ENCODE measurements around the gene RHOD. TPM values are rescaled to one million over a fixed set of nuclear protein-coding genes. Genes with fewer than 3 reads are reported as not detected.

The RHOD gene
- total RNA-seq, 1 donor from 2014 or later: 19.5 TPM

DNA sequence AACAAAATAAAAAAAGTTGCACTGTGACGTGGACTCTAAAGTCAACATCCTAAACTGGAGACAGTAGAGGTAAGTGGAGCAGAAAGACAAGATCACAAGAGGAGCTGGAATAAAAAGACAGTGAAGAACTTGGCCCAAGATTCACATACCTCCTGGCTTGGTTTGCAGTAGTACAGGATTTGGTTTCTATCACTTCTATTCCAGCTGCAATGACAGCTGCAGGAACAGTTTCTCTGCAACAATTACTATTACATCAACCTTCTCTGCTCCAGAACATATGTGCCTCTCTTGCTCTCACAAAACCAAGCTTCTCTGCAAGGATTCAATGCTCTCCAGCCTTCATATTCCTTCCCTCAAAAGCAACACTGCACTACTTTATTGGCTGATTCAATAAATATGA, 54.6 kb downstream of the RHOD start:
- no peak for DNase-seq (ENCODE audit: low spot score in 2 of 2, unreplicated experiment in 2 of 2)
- H3K4me1 Mint-ChIP-seq: peaks cover 5% of the 10 kb centered on the region
- no peaks in the 10 kb centered on the region for H3K27me3 Mint-ChIP-seq (ENCODE audit: low read depth)
- no peak overlapping the region for H3K4me3 Mint-ChIP-seq
- TF ChIP-seq, protein P1, sequence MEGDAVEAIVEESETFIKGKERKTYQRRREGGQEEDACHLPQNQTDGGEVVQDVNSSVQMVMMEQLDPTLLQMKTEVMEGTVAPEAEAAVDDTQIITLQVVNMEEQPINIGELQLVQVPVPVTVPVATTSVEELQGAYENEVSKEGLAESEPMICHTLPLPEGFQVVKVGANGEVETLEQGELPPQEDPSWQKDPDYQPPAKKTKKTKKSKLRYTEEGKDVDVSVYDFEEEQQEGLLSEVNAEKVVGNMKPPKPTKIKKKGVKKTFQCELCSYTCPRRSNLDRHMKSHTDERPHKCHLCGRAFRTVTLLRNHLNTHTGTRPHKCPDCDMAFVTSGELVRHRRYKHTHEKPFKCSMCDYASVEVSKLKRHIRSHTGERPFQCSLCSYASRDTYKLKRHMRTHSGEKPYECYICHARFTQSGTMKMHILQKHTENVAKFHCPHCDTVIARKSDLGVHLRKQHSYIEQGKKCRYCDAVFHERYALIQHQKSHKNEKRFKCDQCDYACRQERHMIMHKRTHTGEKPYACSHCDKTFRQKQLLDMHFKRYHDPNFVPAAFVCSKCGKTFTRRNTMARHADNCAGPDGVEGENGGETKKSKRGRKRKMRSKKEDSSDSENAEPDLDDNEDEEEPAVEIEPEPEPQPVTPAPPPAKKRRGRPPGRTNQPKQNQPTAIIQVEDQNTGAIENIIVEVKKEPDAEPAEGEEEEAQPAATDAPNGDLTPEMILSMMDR (IDR thresholded peaks at IDR 0.05; ENCODE audit: unreplicated experiment): no peak
- no peak overlapping the region for H3K27ac Mint-ChIP-seq
- H3K36me3 Mint-ChIP-seq: no peaks in the 10 kb centered on the region
- no peaks in the 10 kb centered on the region for H3K9me3 Mint-ChIP-seq

DNA sequence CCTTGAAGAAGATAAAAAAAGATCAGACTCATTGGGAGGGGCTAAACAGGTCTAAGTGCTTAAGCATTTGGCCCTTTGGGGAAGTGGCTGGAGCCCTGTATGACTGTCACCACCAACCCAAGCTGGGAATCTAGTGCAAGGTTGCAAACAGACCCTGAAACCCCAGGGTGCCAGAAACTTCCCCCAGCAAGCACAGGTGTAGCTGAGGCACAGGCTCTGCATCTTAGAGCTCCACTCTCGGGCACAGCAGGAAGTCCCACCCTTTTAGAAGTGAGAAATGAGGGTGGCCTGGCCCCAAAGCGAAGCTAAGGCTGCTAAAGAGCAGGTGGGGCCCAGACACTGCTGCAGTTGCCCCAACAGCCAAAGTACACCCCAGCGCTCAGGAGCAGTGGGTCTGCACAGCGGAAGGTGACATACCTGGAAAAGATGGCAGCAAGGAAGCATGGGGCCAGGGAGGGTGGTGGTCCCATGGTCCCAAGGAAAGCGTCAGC, 56.6 kb downstream of the RHOD start:
- TF ChIP-seq, protein P1 (IDR thresholded peaks at IDR 0.05; ENCODE audit: unreplicated experiment): no peak
- H3K4me3 Mint-ChIP-seq: no peak overlapping the region
- no peaks in the 10 kb centered on the region for H3K36me3 Mint-ChIP-seq
- H3K27me3 Mint-ChIP-seq (ENCODE audit: low read depth): no peaks in the 10 kb centered on the region
- H3K4me1 Mint-ChIP-seq: peaks cover 16% of the 10 kb centered on the region
- H3K9me3 Mint-ChIP-seq: no peaks in the 10 kb centered on the region
- H3K27ac Mint-ChIP-seq: no peak overlapping the region
- no peak for DNase-seq (ENCODE audit: low spot score in 2 of 2, unreplicated experiment in 2 of 2)

GRCh38 chr11:67114275-67114896, 57.7 kb downstream of the RHOD start:
- DNase-seq (ENCODE audit: low spot score in 2 of 2, unreplicated experiment in 2 of 2): no peak
- Mint-ChIP-seq H3K4me1 (peaks cover 16% of the 10 kb centered on the region), H3K27me3 (ENCODE audit: low read depth) (no peaks in the 10 kb centered on the region), H3K27ac (no peak overlapping the region), H3K9me3 (no peaks in the 10 kb centered on the region), H3K4me3 (no peak overlapping the region), H3K36me3 (no peaks in the 10 kb centered on the region)
- TF ChIP-seq, protein P1 (IDR thresholded peaks at IDR 0.05; ENCODE audit: unreplicated experiment): no peak

DNA sequence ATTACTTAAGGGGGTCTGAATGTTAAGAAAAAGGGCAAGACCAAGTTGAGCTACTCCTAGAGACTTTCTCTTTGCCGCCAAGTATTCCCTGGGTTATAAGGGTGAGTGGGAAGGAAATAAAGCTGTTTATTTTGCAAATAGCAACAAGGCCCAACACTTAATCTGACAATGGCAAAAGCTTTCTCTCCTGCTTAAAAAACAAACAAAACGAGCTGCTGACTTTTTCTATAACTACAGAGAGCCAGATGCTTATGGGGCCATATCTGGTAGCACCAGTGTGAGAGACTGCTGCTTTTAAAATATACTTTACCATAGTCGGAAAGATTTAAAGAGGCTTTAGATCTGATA, 60.1 kb downstream of the RHOD start:
- H3K36me3 Mint-ChIP-seq: no peaks in the 10 kb centered on the region
- H3K9me3 Mint-ChIP-seq: no peaks in the 10 kb centered on the region
- peak overlapping the region; percentile 16 for H3K4me3 Mint-ChIP-seq
- H3K27me3 Mint-ChIP-seq (ENCODE audit: low read depth): no peaks in the 10 kb centered on the region
- peaks cover 27% of the 10 kb centered on the region for H3K4me1 Mint-ChIP-seq
- H3K27ac Mint-ChIP-seq: peak overlapping the region; percentile 96
- DNase-seq (ENCODE audit: low spot score in 2 of 2, unreplicated experiment in 2 of 2): no peak
- TF ChIP-seq, protein P1 (IDR thresholded peaks at IDR 0.05; ENCODE audit: unreplicated experiment): no peak

- H3K27me3 Mint-ChIP-seq (ENCODE audit: low read depth): no peaks in the 10 kb centered on the region
- peak overlapping the region; percentile 66 for H3K4me3 Mint-ChIP-seq
- DNase-seq (ENCODE audit: low spot score in 2 of 2, unreplicated experiment in 2 of 2): no peak
- TF ChIP-seq, protein P1 (IDR thresholded peaks at IDR 0.05; ENCODE audit: unreplicated experiment): no peak
- no peaks in the 10 kb centered on the region for H3K36me3 Mint-ChIP-seq
- no peaks in the 10 kb centered on the region for H3K9me3 Mint-ChIP-seq
- H3K4me1 Mint-ChIP-seq: peaks cover 31% of the 10 kb centered on the region
- peak overlapping the region; percentile 96 for H3K27ac Mint-ChIP-seq
Measured at GRCh38 chr11:67117176-67117575, 60.5 kb downstream of the RHOD start.

Measured in mesothelial cell of epicardium (in vitro differentiated cells).